OCI-LY7 (cell line): ENCODE measurements around the gene PRKAG2. TPM values are rescaled to one million over a fixed set of nuclear protein-coding genes. Genes with fewer than 3 reads are reported as not detected.

Source experiments
- BruUV-seq: library from RNA; stranded (reverse); fragments of 400-500 nt; replicated peaks from 2 replicates; lab custom pipeline; 2021; lab: Mats Ljungman, UMichigan
- CTCF ChIA-PET: fragments of 300-600 bp; sonication (Branson Sonifier 250); formaldehyde crosslinking; loops from one replicate; lab custom pipeline; 2022; ENCODE audit warnings: antibody characterized with exemption; ENCODE audit not compliant: unreplicated experiment; lab: Charles Lee
- POLR2A ChIA-PET: fragments of 300-600 bp; sonication (Branson Sonifier 250); formaldehyde crosslinking; loops from one replicate; lab custom pipeline; 2022; ENCODE audit warnings: antibody characterized with exemption; lab: Charles Lee
- DNase-seq: peaks from one replicate; pipeline ENCODE4 v3.0.0-alpha.2; 2015; ENCODE audit warnings: low spot score
- H2AFZ ChIP-seq: fragments of 200-600 bp; sonication (generic), shearing (Covaris generic); 2 replicates; pipeline ENCODE4 v1.6.1; 2014; ENCODE audit warnings: mild to moderate bottlenecking, antibody characterized with exemption, low read length, moderate library complexity
- H3K27ac ChIP-seq: fragments of 200-600 bp; sonication (generic); 2 replicates; pipeline ENCODE4 v1.5.1; 2014; ENCODE audit warnings: mixed run types, low read depth, mild to moderate bottlenecking, moderate library complexity, low read length, inconsistent platforms; ENCODE audit not compliant: poor library complexity, severe bottlenecking
- H3K36me3 ChIP-seq: fragments of 200-600 bp; sonication (generic); 2 replicates; pipeline ENCODE4 v1.6.1; 2014; ENCODE audit warnings: mild to moderate bottlenecking, antibody characterized with exemption, low read length, moderate library complexity, mixed read lengths; ENCODE audit not compliant: insufficient read depth
- H3K4me1 ChIP-seq: fragments of 200-600 bp; sonication (generic); 2 replicates; pipeline ENCODE4 v1.5.1; 2014; ENCODE audit warnings: mild to moderate bottlenecking, low read length; ENCODE audit not compliant: insufficient read depth, poor library complexity, severe bottlenecking
- H3K4me2 ChIP-seq: fragments of 200-600 bp; sonication (generic); 2 replicates; pipeline ENCODE4 v1.6.1; 2014; ENCODE audit warnings: mild to moderate bottlenecking, low read length
- H3K4me3 ChIP-seq: fragments of 200-600 bp; sonication (generic); 2 replicates; pipeline ENCODE4 v1.5.1; 2014; ENCODE audit warnings: mild to moderate bottlenecking, low read depth, low read length; ENCODE audit not compliant: poor library complexity, severe bottlenecking
- H3K79me2 ChIP-seq: fragments of 200-600 bp; sonication (generic); 2 replicates; pipeline ENCODE4 v1.6.1; 2016; ENCODE audit warnings: low read depth, mild to moderate bottlenecking, low read length, moderate library complexity, mixed read lengths; ENCODE audit not compliant: insufficient read depth
- H3K9me2 ChIP-seq: fragments of 200-600 bp; sonication (generic); 2 replicates; pipeline ENCODE4 v1.6.1; 2016; ENCODE audit warnings: mild to moderate bottlenecking, low read length, mixed read lengths; ENCODE audit not compliant: insufficient read depth
- H3K9me3 ChIP-seq: fragments of 200-600 bp; sonication (generic); 2 replicates; pipeline ENCODE4 v1.6.1; 2014; ENCODE audit warnings: mild to moderate bottlenecking, mixed run types, low read length, mixed read lengths
- H4K20me1 ChIP-seq: fragments of 200-600 bp; sonication (generic); 2 replicates; pipeline ENCODE4 v1.6.1; 2014; ENCODE audit warnings: mild to moderate bottlenecking, antibody characterized with exemption, low read length, moderate library complexity, mixed read lengths; ENCODE audit not compliant: insufficient read depth
- CTCF ChIP-seq: fragments of 200-600 bp; sonication (generic); conservative IDR thresholded peaks from 2 replicates; pipeline ENCODE4 v1.5.1; 2014; ENCODE audit warnings: mild to moderate bottlenecking, antibody characterized with exemption, low read length, moderate library complexity, mixed read lengths
- EZH2phosphoT487 ChIP-seq: fragments of 200-600 bp; sonication (generic); IDR thresholded peaks from 2 replicates; pipeline ENCODE4 v1.6.1; 2018; ENCODE audit warnings: low read depth, borderline replicate concordance, mild to moderate bottlenecking, mixed run types, antibody characterized with exemption, low read length, moderate library complexity, mixed read lengths
- intact Hi-C: fragments of 100-400 bp; cut with micrococcal nuclease; formaldehyde crosslinking; loops from one replicate; pipeline ENCODE4 v1.10.0; 2022; ENCODE audit not compliant: unreplicated experiment
- total RNA-seq, 2 experiments: library from RNA; depleted of rRNA in 1 of 2; stranded (reverse); fragments of >200 nt in 1 of 2; shearing (Covaris generic) in 1 of 2; gene quantifications; 2 replicates each; pipeline ENCODE4 v1.2.3, GENCODE V29; 2014 to 2022

Gene PRKAG2
- total RNA-seq, 2 experiments from 2014 or later = 1.2 to 5.1 TPM

- H3K4me2 ChIP-seq = no peak overlapping the region
- H4K20me1 ChIP-seq = no peaks in the 10 kb centered on the region
- no peaks in the 10 kb centered on the region for H3K79me2 ChIP-seq
- ChIA-PET CTCF (no interaction called here), POLR2A (no interaction called here)
- DNase-seq = no peak
- H3K36me3 ChIP-seq = no peaks in the 10 kb centered on the region
- H2AFZ ChIP-seq = no peak overlapping the region
- no peak overlapping the region for H3K27ac ChIP-seq
- no TSS peak for BruUV-seq
- intact Hi-C loops = no loop called here
- no peak for TF ChIP-seq EZH2phosphoT487
- no peak for TF ChIP-seq CTCF
- no peaks in the 10 kb centered on the region for H3K9me2 ChIP-seq
- H3K4me1 ChIP-seq = no peaks in the 10 kb centered on the region
- no peak overlapping the region for H3K4me3 ChIP-seq
- H3K9me3 ChIP-seq = no peaks in the 10 kb centered on the region
Measured at GRCh38 chr7:151687523-151688235, 189.2 kb downstream of the PRKAG2 start.

DNA sequence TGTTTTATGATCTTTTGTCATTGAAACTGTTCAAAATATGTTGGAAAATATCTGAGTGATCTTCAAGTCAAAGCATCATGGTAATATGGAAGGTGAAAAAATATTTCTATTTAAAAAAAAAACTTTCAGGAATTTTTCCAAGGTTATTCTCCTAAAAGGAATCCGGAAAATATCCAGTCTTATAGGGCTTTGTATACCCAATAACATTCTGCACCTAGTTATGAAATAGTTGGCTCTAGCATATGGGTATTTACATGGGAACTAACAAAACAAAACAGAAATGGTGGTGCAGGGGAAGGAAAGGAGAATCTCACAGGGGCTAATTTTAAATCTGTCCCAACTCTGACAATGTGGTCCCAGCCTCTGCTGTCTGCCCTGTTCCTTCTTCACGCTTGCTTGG is 190.1 kb downstream of the PRKAG2 start:
- H3K9me2 ChIP-seq = no peaks in the 10 kb centered on the region
- no peaks in the 10 kb centered on the region for H3K36me3 ChIP-seq
- no peak overlapping the region for H2AFZ ChIP-seq
- intact Hi-C loops = no loop called here
- H3K4me1 ChIP-seq = no peaks in the 10 kb centered on the region
- H3K9me3 ChIP-seq = no peaks in the 10 kb centered on the region
- H4K20me1 ChIP-seq = no peaks in the 10 kb centered on the region
- TF ChIP-seq EZH2phosphoT487 = no peak
- no peak for TF ChIP-seq CTCF
- no peaks in the 10 kb centered on the region for H3K79me2 ChIP-seq
- no peak overlapping the region for H3K27ac ChIP-seq
- DNase-seq = no peak
- H3K4me2 ChIP-seq = no peak overlapping the region
- H3K4me3 ChIP-seq = no peak overlapping the region
- no TSS peak for BruUV-seq
- CTCF ChIA-PET = no interaction called here
- POLR2A ChIA-PET = no interaction called here

DNA sequence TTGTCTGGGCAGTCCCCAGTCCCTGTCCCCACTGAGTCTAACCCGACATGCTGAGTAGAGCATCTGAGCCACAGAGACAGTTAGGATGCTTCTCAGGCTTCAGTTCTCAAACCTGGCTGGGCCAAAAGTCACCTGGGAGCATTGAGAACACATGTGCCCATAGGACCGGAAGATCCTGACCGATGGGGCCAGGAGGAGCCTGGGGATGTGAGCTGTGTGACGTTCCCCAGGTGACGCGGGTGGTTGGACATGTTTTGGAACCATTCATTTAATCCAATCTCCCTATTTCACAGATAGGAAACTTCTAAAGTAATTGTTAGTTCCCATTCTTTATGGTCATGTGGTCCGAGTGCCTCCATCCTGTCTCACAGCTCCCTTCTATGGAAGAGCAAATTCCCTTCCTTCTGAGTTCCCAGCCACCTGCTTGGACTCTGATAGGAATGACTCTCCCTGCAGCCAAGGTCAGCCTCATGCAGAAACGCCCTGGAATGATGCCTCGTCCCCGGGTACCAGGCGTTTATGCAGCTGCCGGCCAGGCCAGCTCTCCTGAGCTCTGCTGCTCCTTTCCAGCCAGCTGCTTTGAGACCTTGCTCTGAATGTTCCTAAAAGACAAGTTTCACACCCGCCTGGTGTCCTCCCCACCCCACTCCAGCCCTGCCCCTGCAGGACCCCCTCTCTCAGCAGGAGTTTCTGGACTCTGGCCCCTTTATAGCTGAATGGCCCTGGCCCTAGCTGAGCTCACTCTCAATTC is 190.7 kb downstream of the PRKAG2 start:
- Histone ChIP-seq H2AFZ (no peak overlapping the region), H3K79me2 (no peaks in the 10 kb centered on the region), H3K9me3 (no peaks in the 10 kb centered on the region), H3K4me2 (no peak overlapping the region), H3K4me3 (no peak overlapping the region), H3K9me2 (no peaks in the 10 kb centered on the region), H3K4me1 (no peaks in the 10 kb centered on the region), H3K27ac (no peak overlapping the region), H4K20me1 (no peaks in the 10 kb centered on the region), H3K36me3 (no peaks in the 10 kb centered on the region)
- TF ChIP-seq CTCF (no peak), EZH2phosphoT487 (no peak)
- no peak for DNase-seq
- ChIA-PET POLR2A (interaction anchor here (0.5 to 0.6 kb wide), 2 partner anchors 318 to 799 kb away, joined by 3 read pairs; no protein-coding TSS in a partner anchor), CTCF (no interaction called here)
- no TSS peak for BruUV-seq
- intact Hi-C loops = no loop called here
